WTC11 (cell line): ENCODE results near the gene PTPA. TPM values are rescaled to one million over a fixed set of nuclear protein-coding genes. Genes with fewer than 3 reads are reported as not detected.

Experiments
- ATAC-seq: fragments of 200-7000 bp; cut with Tn5 transposase; 2 replicates; pipeline ENCODE4 v1.10.0; 2021; ENCODE audit warnings: mild to moderate bottlenecking, moderate library complexity
- CTCF ChIA-PET: fragments of 300-600 bp; sonication (Branson Sonifier 250); formaldehyde crosslinking; loops from one replicate; lab custom pipeline; 2021; ENCODE audit warnings: antibody characterized with exemption; lab: Charles Lee
- POLR2A ChIA-PET: fragments of 350-600 bp; sonication (Branson Sonifier 250); formaldehyde crosslinking; loops from one replicate; lab custom pipeline; 2021; ENCODE audit warnings: antibody characterized with exemption; lab: Charles Lee
- DNase-seq: peaks from one replicate; pipeline ENCODE4 v3.0.0; 2021; ENCODE audit warnings: low spot score
- H3K27ac Mint-ChIP-seq: 2 replicates; pipeline ENCODE4 v1.8.0; 2021; ENCODE audit warnings: mixed read lengths
- H3K27me3 Mint-ChIP-seq: 2 replicates; pipeline ENCODE4 v1.8.0; 2021; ENCODE audit warnings: low read depth, mild to moderate bottlenecking, moderate library complexity, mixed read lengths
- H3K36me3 Mint-ChIP-seq: 2 replicates; pipeline ENCODE4 v1.8.0; 2021; ENCODE audit warnings: mixed read lengths
- H3K4me1 Mint-ChIP-seq: 2 replicates; pipeline ENCODE4 v1.8.0; 2022; ENCODE audit warnings: mixed read lengths
- H3K4me3 Mint-ChIP-seq: 2 replicates; pipeline ENCODE4 v1.8.0; 2021; ENCODE audit warnings: mild to moderate bottlenecking, moderate library complexity, mixed read lengths
- H3K9me3 Mint-ChIP-seq: 2 replicates; pipeline ENCODE4 v1.8.0; 2021; ENCODE audit warnings: mixed read lengths
- ATF1 ChIP-seq: sonication (generic); formaldehyde crosslinking; IDR thresholded peaks from 2 replicates; pipeline ENCODE4 v1.8.1; 2023; ENCODE audit warnings: mild to moderate bottlenecking, moderate library complexity, missing genetic modification reagents
- CDX4 ChIP-seq: fragments of 250-450 bp; sonication (Bioruptor Pico); IDR thresholded peaks from 2 replicates; pipeline ENCODE4 v1.9.0; 2021; ENCODE audit warnings: moderate library complexity, mild to moderate bottlenecking, inconsistent platforms, borderline replicate concordance
- E2F5 ChIP-seq: sonication (generic); formaldehyde crosslinking; IDR thresholded peaks from 2 replicates; pipeline ENCODE4 v1.8.1; 2022; ENCODE audit warnings: mild to moderate bottlenecking, moderate library complexity, missing genetic modification reagents
- ELF4 ChIP-seq: sonication (generic); formaldehyde crosslinking; IDR thresholded peaks from 2 replicates; pipeline ENCODE4 v1.8.1; 2022; ENCODE audit warnings: low read depth, mild to moderate bottlenecking, moderate library complexity, missing genetic modification reagents
- FOXP1 ChIP-seq: sonication (generic); formaldehyde crosslinking; IDR thresholded peaks from 2 replicates; pipeline ENCODE4 v1.8.0; 2022; ENCODE audit warnings: missing genetic modification reagents, mild to moderate bottlenecking, moderate library complexity, borderline replicate concordance
- FOXP4 ChIP-seq: sonication (generic); formaldehyde crosslinking; IDR thresholded peaks from 2 replicates; pipeline ENCODE4 v1.8.0; 2022; ENCODE audit warnings: mild to moderate bottlenecking, missing genetic modification reagents
- GTF2I ChIP-seq: fragments of 250-450 bp; sonication (Bioruptor Pico); conservative IDR thresholded peaks from 2 replicates; pipeline ENCODE4 v1.4.0; 2021; ENCODE audit warnings: mild to moderate bottlenecking
- JAZF1 ChIP-seq: fragments of 250-450 bp; sonication (Bioruptor Pico); IDR thresholded peaks from 2 replicates; pipeline ENCODE4 v1.9.0; 2021; ENCODE audit warnings: moderate library complexity, mild to moderate bottlenecking, inconsistent platforms
- JUN ChIP-seq: sonication (generic); formaldehyde crosslinking; IDR thresholded peaks from 2 replicates; pipeline ENCODE4 v1.8.0; 2023; ENCODE audit warnings: mild to moderate bottlenecking, missing genetic modification reagents
- NFYB ChIP-seq: sonication (generic); formaldehyde crosslinking; conservative IDR thresholded peaks from 2 replicates; pipeline ENCODE4 v1.8.0; 2022; ENCODE audit warnings: low read depth, missing genetic modification reagents
- NR2C2 ChIP-seq: sonication (generic); formaldehyde crosslinking; IDR thresholded peaks from 2 replicates; pipeline ENCODE4 v1.8.0; 2022; ENCODE audit warnings: mild to moderate bottlenecking, missing genetic modification reagents
- SMAD4 ChIP-seq: sonication (generic); formaldehyde crosslinking; IDR thresholded peaks from 2 replicates; pipeline ENCODE4 v1.8.0; 2022; ENCODE audit warnings: mild to moderate bottlenecking, missing genetic modification reagents
- ZMAT4 ChIP-seq: fragments of 250-450 bp; sonication (Bioruptor Pico); IDR thresholded peaks from 2 replicates; pipeline ENCODE4 v1.9.0; 2021; ENCODE audit warnings: mild to moderate bottlenecking
- ZNF121 ChIP-seq: sonication (generic); formaldehyde crosslinking; IDR thresholded peaks from 2 replicates; pipeline ENCODE4 v1.8.0; 2023; ENCODE audit warnings: missing genetic modification reagents
- total RNA-seq: library from RNA; stranded (reverse); gene quantifications from 3 replicates; pipeline ENCODE4 v1.2.3, GENCODE V29; 2021
- TF ChIP-seq, protein P1 (sequence below): sonication (generic); formaldehyde crosslinking; IDR thresholded peaks from 2 replicates; pipeline ENCODE4 v1.8.0; 2023; ENCODE audit warnings: missing genetic modification reagents, mild to moderate bottlenecking, borderline replicate concordance
- TF ChIP-seq, protein P2 (sequence below): sonication (generic); formaldehyde crosslinking; conservative IDR thresholded peaks from 2 replicates; pipeline ENCODE4 v1.8.1; 2022; ENCODE audit warnings: mild to moderate bottlenecking, missing genetic modification reagents
- TF ChIP-seq, protein P3 (sequence below): fragments of 200-600 bp; IDR thresholded peaks from 2 replicates; pipeline ENCODE4 v1.8.0; 2022; ENCODE audit warnings: antibody characterized with exemption

PTPA gene
- total RNA-seq, 1 experiment from 2014 or later: 186 TPM

GRCh38 chr9:129138144-129138462, 26.9 kb downstream of the PTPA start (continued):
- TF ChIP-seq NR2C2 (CRISPR knock-in tag) (no peak), ZNF121 (CRISPR knock-in tag) (no peak), E2F5 (CRISPR knock-in tag) (no peak), JAZF1 (CRISPR knock-in tag) (no peak), FOXP1 (CRISPR knock-in tag) (no peak), NFYB (CRISPR knock-in tag) (no peak), ZMAT4 (CRISPR knock-in tag) (no peak), ATF1 (CRISPR knock-in tag) (no peak), ELF4 (no peak), GTF2I (CRISPR knock-in tag) (no peak), FOXP4 (CRISPR knock-in tag) (no peak), SMAD4 (no peak)
- TF ChIP-seq, protein P1, sequence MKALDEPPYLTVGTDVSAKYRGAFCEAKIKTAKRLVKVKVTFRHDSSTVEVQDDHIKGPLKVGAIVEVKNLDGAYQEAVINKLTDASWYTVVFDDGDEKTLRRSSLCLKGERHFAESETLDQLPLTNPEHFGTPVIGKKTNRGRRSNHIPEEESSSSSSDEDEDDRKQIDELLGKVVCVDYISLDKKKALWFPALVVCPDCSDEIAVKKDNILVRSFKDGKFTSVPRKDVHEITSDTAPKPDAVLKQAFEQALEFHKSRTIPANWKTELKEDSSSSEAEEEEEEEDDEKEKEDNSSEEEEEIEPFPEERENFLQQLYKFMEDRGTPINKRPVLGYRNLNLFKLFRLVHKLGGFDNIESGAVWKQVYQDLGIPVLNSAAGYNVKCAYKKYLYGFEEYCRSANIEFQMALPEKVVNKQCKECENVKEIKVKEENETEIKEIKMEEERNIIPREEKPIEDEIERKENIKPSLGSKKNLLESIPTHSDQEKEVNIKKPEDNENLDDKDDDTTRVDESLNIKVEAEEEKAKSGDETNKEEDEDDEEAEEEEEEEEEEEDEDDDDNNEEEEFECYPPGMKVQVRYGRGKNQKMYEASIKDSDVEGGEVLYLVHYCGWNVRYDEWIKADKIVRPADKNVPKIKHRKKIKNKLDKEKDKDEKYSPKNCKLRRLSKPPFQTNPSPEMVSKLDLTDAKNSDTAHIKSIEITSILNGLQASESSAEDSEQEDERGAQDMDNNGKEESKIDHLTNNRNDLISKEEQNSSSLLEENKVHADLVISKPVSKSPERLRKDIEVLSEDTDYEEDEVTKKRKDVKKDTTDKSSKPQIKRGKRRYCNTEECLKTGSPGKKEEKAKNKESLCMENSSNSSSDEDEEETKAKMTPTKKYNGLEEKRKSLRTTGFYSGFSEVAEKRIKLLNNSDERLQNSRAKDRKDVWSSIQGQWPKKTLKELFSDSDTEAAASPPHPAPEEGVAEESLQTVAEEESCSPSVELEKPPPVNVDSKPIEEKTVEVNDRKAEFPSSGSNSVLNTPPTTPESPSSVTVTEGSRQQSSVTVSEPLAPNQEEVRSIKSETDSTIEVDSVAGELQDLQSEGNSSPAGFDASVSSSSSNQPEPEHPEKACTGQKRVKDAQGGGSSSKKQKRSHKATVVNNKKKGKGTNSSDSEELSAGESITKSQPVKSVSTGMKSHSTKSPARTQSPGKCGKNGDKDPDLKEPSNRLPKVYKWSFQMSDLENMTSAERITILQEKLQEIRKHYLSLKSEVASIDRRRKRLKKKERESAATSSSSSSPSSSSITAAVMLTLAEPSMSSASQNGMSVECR (CRISPR knock-in tag): no peak
- TF ChIP-seq, protein P2, sequence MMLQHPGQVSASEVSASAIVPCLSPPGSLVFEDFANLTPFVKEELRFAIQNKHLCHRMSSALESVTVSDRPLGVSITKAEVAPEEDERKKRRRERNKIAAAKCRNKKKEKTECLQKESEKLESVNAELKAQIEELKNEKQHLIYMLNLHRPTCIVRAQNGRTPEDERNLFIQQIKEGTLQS: no peak
- TF ChIP-seq, protein P3, sequence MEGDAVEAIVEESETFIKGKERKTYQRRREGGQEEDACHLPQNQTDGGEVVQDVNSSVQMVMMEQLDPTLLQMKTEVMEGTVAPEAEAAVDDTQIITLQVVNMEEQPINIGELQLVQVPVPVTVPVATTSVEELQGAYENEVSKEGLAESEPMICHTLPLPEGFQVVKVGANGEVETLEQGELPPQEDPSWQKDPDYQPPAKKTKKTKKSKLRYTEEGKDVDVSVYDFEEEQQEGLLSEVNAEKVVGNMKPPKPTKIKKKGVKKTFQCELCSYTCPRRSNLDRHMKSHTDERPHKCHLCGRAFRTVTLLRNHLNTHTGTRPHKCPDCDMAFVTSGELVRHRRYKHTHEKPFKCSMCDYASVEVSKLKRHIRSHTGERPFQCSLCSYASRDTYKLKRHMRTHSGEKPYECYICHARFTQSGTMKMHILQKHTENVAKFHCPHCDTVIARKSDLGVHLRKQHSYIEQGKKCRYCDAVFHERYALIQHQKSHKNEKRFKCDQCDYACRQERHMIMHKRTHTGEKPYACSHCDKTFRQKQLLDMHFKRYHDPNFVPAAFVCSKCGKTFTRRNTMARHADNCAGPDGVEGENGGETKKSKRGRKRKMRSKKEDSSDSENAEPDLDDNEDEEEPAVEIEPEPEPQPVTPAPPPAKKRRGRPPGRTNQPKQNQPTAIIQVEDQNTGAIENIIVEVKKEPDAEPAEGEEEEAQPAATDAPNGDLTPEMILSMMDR: no peak

DNA sequence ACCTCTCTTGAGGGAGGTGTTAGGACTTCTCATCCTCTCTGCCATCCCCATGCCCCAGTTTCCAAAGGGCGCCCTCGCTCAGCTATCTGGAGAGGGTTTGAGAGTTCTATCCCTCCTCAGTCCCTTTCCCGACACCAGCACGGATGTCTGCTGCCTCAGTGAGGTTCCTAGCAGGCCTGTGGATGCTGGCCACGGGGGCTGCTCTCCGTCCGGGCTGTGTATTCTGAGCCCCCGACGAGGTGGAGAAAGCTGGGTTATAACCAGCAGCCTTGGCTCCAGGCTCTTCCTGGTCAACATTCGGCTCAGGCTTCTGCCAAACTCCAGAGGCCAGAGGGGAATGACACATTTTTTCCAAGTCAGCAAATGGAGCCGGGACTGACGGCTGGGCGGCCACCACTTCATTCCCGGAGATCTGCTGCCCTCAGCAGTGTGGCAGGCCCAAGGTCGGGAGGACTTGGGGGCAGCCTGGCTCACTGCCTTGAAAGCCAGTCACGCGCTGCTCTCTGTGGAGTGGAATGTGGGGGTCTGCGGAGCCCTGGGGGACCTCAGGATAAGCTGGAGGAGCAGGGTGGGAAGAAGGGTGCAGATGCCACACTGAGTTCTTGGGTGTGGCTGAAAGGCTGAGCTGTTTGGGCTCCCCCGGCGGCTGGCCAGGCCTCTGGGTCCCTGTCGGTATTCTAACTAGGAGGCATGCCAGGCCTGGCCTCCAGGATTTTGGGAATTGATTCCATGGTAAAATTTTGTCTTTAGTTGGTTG, 27.4 kb downstream of the PTPA start:
- Mint-ChIP-seq H3K4me1 (peaks cover 55% of the 10 kb centered on the region), H3K4me3 (no peak overlapping the region), H3K27ac (peak overlapping the region; percentile 97), H3K36me3 (peaks cover 32% of the 10 kb centered on the region), H3K9me3 (no peaks in the 10 kb centered on the region), H3K27me3 (no peaks in the 10 kb centered on the region)
- DNase-seq: no peak
- no peak for TF ChIP-seq CDX4 (CRISPR knock-in tag)
- TF ChIP-seq JUN (CRISPR knock-in tag): no peak
- CTCF ChIA-PET: interaction anchor here (0.5 to 9.5 kb wide), 51 partner anchors 6 to 599 kb away, joined by 3 to 345 read pairs (median 4); partner anchors contain the start of genes C9orf50, IER5L, NTMT1 and SH3GLB2
- ATAC-seq: no peak
- POLR2A ChIA-PET: interaction anchor here (0.9 kb wide), 2 partner anchors 33 to 82 kb away, joined by 3 to 4 read pairs; no protein-coding TSS in a partner anchor
